BJ (cell line): ENCODE results near the gene NEK9. TPM values are rescaled to one million over a fixed set of nuclear protein-coding genes. Genes with fewer than 3 reads are reported as not detected.
"Not testable (repeated sequence)": the region's sequence is repeated elsewhere in the genome, so short reads cannot be mapped to it uniquely, and the experiment has no call there.

Experiments used
- CTCF ChIA-PET: fragments of 350-600 bp; formaldehyde crosslinking; extraction: SDS; loops from one replicate; lab custom pipeline; 2021; ENCODE audit warnings: antibody characterized with exemption, inconsistent platforms; lab: Yijun Ruan, JAX
- POLR2A ChIA-PET: fragments of 300-600 bp; sonication (Branson Sonifier 250); formaldehyde crosslinking; extraction: SDS; loops from one replicate; lab custom pipeline; 2021; ENCODE audit warnings: antibody characterized with exemption; lab: Charles Lee
- DNase-seq: peaks from one replicate; pipeline ENCODE4 v3.0.0-alpha.2; 2011; ENCODE audit warnings: low read depth
- H3K27me3 ChIP-seq: 2 replicates; pipeline ENCODE4 v1.6.0; 2011; ENCODE audit warnings: low read length; ENCODE audit not compliant: control insufficient read depth, insufficient read depth
- H3K36me3 ChIP-seq: 2 replicates; pipeline ENCODE4 v1.5.1; 2011; ENCODE audit warnings: low read length; ENCODE audit not compliant: control insufficient read depth, insufficient read depth
- H3K4me3 ChIP-seq: 2 replicates; pipeline ENCODE4 v1.5.1; 2011; ENCODE audit warnings: low read depth, mild to moderate bottlenecking, control low read depth, low read length
- polyA plus RNA-seq: library from polyadenylated mRNA; depleted of rRNA; stranded (reverse); fragments of >200 nt; gene quantifications from 2 replicates; pipeline ENCODE4 v1.2.3, GENCODE V29; 2011
- TF ChIP-seq, protein P1 (sequence below): IDR thresholded peaks from 2 replicates; pipeline ENCODE4 v1.5.1; 2011; ENCODE audit warnings: low read depth, mild to moderate bottlenecking, control low read depth, inconsistent platforms, low read length, moderate library complexity; ENCODE audit not compliant: insufficient read depth

The NEK9 gene
- polyA plus RNA-seq, 1 experiment, result 38.1 TPM

DNA sequence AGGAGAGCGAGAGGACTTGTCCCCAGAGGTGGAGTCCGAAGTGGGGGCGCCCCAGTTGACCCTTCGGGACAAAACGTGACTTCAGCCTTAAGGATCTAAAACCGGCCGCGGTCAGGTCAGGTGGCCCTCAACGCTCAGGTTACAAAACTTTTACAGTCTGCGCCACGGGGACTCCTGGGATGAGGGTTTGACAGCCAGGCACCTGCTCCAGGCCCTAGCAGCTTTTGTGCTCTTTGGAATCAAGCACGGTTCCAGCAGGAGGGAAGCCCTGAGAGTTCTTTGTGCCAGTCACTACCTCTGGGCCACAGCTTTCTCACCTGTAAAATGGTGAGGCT, 57.1 kb downstream of the NEK9 start:
- CTCF ChIA-PET, result interaction anchor here (0.7 to 3.8 kb wide), 9 partner anchors 12 to 206 kb away, joined by 3 to 22 read pairs (median 4); no protein-coding TSS in a partner anchor
- TF ChIP-seq, protein P1, sequence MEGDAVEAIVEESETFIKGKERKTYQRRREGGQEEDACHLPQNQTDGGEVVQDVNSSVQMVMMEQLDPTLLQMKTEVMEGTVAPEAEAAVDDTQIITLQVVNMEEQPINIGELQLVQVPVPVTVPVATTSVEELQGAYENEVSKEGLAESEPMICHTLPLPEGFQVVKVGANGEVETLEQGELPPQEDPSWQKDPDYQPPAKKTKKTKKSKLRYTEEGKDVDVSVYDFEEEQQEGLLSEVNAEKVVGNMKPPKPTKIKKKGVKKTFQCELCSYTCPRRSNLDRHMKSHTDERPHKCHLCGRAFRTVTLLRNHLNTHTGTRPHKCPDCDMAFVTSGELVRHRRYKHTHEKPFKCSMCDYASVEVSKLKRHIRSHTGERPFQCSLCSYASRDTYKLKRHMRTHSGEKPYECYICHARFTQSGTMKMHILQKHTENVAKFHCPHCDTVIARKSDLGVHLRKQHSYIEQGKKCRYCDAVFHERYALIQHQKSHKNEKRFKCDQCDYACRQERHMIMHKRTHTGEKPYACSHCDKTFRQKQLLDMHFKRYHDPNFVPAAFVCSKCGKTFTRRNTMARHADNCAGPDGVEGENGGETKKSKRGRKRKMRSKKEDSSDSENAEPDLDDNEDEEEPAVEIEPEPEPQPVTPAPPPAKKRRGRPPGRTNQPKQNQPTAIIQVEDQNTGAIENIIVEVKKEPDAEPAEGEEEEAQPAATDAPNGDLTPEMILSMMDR, result no peak
- Histone ChIP-seq H3K4me3 (peak overlapping the region; percentile 54), H3K27me3 (no peaks in the 10 kb centered on the region), H3K36me3 (no peaks in the 10 kb centered on the region)
- DNase-seq, result no peak
- POLR2A ChIA-PET, result interaction anchor here (0.6 kb wide), 1 partner anchor 147 kb away, joined by 7 read pairs; the partner anchor contains the start of gene RPS6KL1

DNA sequence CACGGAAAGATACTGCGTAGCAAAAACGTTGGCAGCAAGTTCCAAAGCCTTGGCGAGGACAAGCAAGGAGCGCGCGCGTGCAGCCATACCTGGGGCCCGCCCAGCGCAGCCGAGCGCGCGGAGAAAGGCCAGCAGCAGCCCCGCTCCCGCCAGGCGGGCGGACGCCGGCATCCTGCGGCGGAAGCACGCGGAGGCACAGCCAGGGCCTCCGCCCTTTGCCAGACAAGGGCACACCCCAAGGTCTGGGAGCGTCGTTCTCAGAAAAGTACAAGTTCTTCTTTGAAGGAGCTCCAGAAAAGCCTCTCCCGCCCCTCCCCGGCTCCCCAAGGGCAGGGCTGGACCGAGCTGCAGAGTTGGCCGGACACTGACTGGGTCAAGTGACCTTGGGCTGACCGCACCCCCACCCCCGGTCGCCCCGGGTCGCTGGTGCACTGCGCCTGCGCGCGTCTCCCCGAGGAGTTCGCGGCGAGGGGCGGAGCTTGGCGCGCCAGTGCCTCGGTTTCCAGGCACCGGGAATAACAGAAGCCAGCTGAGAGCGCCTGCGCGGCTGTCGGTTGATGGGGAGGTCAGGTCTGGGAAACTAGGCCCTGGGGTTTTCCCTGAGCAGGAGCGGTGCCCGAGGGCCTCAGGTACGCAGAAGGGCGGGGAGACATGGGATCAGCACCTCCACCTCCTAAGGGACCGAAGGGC, 57.6 kb downstream of the NEK9 start, which contains the start of gene ZC2HC1C:
Gene ZC2HC1C (plus strand): TSS at position 521 of the 690 bp plus-strand sequence. CDS start 933 bp downstream, outside the sequence.
- CTCF ChIA-PET, result interaction anchor here (0.7 to 3.8 kb wide), 6 partner anchors 12 to 202 kb away, joined by 3 to 22 read pairs (median 5); no protein-coding TSS in a partner anchor
- Histone ChIP-seq H3K27me3 (no peaks in the 10 kb centered on the region), H3K36me3 (no peaks in the 10 kb centered on the region), H3K4me3 (peak within 1 kb of the TSS; percentile 54)
- TF ChIP-seq, protein P1, result no peak
- POLR2A ChIA-PET, result no interaction called here
- DNase-seq, result no peak

DNA sequence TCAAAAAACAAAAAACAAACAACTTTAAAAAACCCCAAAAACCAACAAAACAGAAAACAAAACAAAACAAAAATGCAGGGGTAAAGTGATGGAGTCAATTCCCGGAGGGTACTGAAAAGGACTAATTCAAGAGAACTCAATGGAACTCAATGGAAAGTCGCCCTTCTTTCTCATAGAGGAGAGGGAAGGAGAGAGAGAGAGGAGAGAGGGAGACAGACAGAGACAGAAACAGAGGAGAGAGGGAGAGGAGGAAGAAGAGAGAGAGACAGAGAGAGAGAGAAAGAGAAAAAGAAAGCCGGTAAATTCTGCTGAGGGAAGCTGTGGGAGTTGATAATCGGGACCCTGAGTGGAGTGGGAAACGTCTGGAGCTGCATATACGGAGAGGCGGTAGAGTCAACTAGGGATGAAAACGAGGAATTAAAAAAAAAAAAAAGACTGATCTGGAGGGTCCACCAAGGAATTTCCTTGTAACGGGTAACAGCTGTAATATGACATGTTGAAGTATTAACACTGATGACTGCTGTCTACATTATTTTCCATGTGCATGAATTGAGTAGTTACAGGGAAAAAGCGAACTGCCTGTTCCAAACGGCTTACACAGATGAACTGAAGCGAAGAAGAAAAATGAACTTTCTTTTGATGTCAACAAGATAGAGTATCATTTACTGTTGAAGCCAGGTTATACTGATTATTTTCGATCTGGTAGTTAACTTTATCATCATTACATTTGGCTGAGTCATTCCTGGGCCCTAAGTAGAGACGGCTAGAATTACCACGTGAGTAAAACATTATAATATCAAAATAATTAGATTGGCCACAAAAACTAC, 58.3 kb downstream of the NEK9 start:
- ChIA-PET POLR2A (interaction anchor here (0.7 kb wide), 1 partner anchor 451 kb away, joined by 6 read pairs; no protein-coding TSS in a partner anchor), CTCF (interaction anchor here (0.6 to 3.8 kb wide), 4 partner anchors 11 to 190 kb away, joined by 3 to 22 read pairs (median 4); no protein-coding TSS in a partner anchor)

DNA sequence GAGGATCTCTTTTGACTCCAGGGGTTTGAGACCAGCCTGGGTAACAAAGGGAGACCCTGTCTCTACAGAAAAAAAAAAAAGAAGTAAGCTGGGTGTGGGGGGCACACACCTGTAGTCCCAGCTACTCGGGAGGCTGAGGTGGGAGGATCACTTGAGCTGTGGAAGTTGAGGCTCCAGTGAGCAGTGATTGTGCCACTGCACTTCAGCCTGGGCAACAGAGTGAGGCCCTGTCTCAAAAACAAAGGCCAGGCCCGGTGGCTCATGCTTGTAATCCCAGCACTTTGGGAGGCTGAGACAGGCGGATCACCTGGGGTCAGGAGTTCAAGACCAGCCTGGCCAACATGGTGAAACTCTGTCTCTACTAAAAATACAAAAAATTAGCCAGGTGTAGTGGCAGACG, 59.1 kb downstream of the NEK9 start:
- H3K27me3 ChIP-seq, POLR2A ChIA-PET, DNase-seq, H3K4me3 ChIP-seq, H3K36me3 ChIP-seq: not testable (repeated sequence)
- CTCF ChIA-PET, result interaction anchor here (0.6 kb wide), 2 partner anchors 13 to 123 kb away, joined by 3 read pairs; no protein-coding TSS in a partner anchor

More for the DNA sequence above, 58.3 kb downstream of the NEK9 start:
- DNase-seq, result no peak
- TF ChIP-seq, protein P1, result no peak
- H3K36me3 ChIP-seq, result no peaks in the 10 kb centered on the region
- H3K27me3 ChIP-seq, result no peaks in the 10 kb centered on the region
- H3K4me3 ChIP-seq, result peak overlapping the region; percentile 54

DNA sequence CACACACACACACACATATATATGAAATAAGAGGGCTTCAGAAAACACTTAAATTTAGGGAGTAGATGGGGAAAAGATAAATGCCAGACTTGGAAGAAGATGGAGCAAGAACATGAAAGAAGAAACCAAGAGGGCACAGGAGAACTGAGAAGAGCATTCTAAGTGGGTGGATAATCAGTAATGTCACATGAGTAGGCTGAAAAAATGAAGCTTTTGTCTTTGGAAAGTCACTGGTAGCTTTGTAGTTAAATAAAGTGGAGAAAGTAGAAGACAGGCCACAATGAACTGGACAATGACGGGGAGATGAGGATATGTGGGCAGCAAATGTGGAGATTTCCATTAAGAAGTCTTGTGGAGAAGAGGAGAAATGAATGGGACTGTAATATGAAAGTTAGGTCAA, 59.6 kb downstream of the NEK9 start:
- no peak for DNase-seq
- CTCF ChIA-PET, result interaction anchor here (0.6 to 1.5 kb wide), 3 partner anchors 12 to 159 kb away, joined by 3 to 4 read pairs (median 3); no protein-coding TSS in a partner anchor
- Histone ChIP-seq H3K27me3 (no peaks in the 10 kb centered on the region), H3K4me3 (no peak overlapping the region), H3K36me3 (no peaks in the 10 kb centered on the region)
- POLR2A ChIA-PET, result no interaction called here
- TF ChIP-seq, protein P1, result no peak
